ENCODE measurements around the gene CCDC192.

GRCh38 chr5:127923804-127924570 lies 220.8 kb downstream of the CCDC192 start:
- TF ChIP-seq CTCF (conservative IDR thresholded peaks at IDR 0.05; ENCODE audit: low read depth, low read length) (no peak), EZH2 (IDR thresholded peaks at IDR 0.05; ENCODE audit: borderline replicate concordance, low read depth, low read length, poor library complexity, severe bottlenecking) (no peak)
